B cell (primary cell): ENCODE data around the gene HTRA1. TPM values are rescaled to one million over a fixed set of nuclear protein-coding genes. Genes with fewer than 3 reads are reported as not detected.

ENCODE experiments used
- ATAC-seq: fragments of 200-7000 bp; cut with Tn5 transposase; one replicate; pipeline ENCODE4 v1.10.0; 2021; ENCODE audit warnings: low read depth, mild to moderate bottlenecking, moderate number of reproducible peaks, moderate library complexity
- CTCF ChIA-PET: fragments of 350-600 bp; sonication (Branson Sonifier 250); formaldehyde crosslinking; loops from one replicate; lab custom pipeline; 2021; ENCODE audit warnings: antibody characterized with exemption, inconsistent platforms; lab: Charles Lee
- POLR2A ChIA-PET: fragments of 350-600 bp; sonication (Branson Sonifier 250); formaldehyde crosslinking; loops from one replicate; lab custom pipeline; 2021; ENCODE audit warnings: antibody characterized with exemption; lab: Charles Lee
- DNase-seq: peaks from one replicate; pipeline ENCODE4 v3.0.0; 2013
- H2AFZ ChIP-seq: 2 replicates; pipeline ENCODE4 v1.6.1; 2012; ENCODE audit warnings: mild to moderate bottlenecking, low read depth, low read length; ENCODE audit not compliant: insufficient read depth, poor library complexity, severe bottlenecking
- H3K27ac ChIP-seq, 2 donors: 1 replicate in 1 of 2; 2 replicates in 1 of 2; pipeline ENCODE4 v1.5.1; 2012 to 2013; ENCODE audit warnings: low read length in 2 of 2, mild to moderate bottlenecking in 2 of 2, moderate library complexity in 1 of 2
- H3K27me3 ChIP-seq, 4 experiments: fragments of 200-600 bp in 1 of 4; sonication (generic) in 1 of 4; replicated peaks in 1 of 4; 1 replicate in 2 of 4; 2 replicates in 2 of 4; pipeline versions ENCODE4 v1.6.1 to v1.7.0; 2013 to 2016; ENCODE audit warnings: low read length in 3 of 4, mild to moderate bottlenecking in 2 of 4, mixed read lengths in 1 of 4, moderate library complexity in 1 of 4; ENCODE audit not compliant: insufficient read depth in 4 of 4, control insufficient read depth in 3 of 4; ENCODE audit errors: control extremely low read depth in 1 of 4
- H3K36me3 ChIP-seq, 2 experiments: replicated peaks in 1 of 2; 1 replicate in 1 of 2; 2 replicates in 1 of 2; pipeline versions ENCODE4 v1.6.1 to v1.7.1; 2013; ENCODE audit warnings: low read length in 1 of 2; ENCODE audit not compliant: insufficient read depth in 2 of 2, control insufficient read depth in 1 of 2; ENCODE audit errors: control extremely low read depth in 1 of 2, extremely low read depth in 1 of 2
- H3K4me1 ChIP-seq, 2 donors: fragments of 200-600 bp in 1 of 2; sonication (generic) in 1 of 2; 1 replicate in 1 of 2; 2 replicates in 1 of 2; pipeline versions ENCODE4 v1.5.1 to v1.6.1; 2013 to 2017; ENCODE audit warnings: low read length in 2 of 2; ENCODE audit not compliant: control insufficient read depth in 2 of 2, insufficient read depth in 2 of 2
- H3K4me2 ChIP-seq: replicated peaks from 2 replicates; pipeline ENCODE3; 2012; ENCODE audit warnings: mild to moderate bottlenecking, low read depth, low read length; ENCODE audit not compliant: poor library complexity, severe bottlenecking
- H3K4me3 ChIP-seq, 5 experiments: fragments of 200-600 bp in 1 of 5; sonication (generic) in 1 of 5; 1 replicate in 3 of 5; 2 replicates in 2 of 5; pipeline versions ENCODE4 v1.5.1 to v1.7.0; 2011 to 2016; ENCODE audit warnings: low read length in 4 of 5, mild to moderate bottlenecking in 4 of 5, low read depth in 2 of 5, control low read depth in 1 of 5, moderate library complexity in 1 of 5; ENCODE audit not compliant: insufficient read depth in 1 of 5; ENCODE audit errors: control extremely low read depth in 1 of 5, extremely low read depth in 1 of 5
- H3K79me2 ChIP-seq: fragments of 200-600 bp; sonication (generic); one replicate; pipeline ENCODE4 v1.6.0; 2016; ENCODE audit warnings: low read length; ENCODE audit not compliant: control insufficient read depth, insufficient read depth
- H3K9ac ChIP-seq: fragments of 200-600 bp; sonication (generic); 2 replicates; pipeline ENCODE4 v1.6.1; 2017; ENCODE audit warnings: mild to moderate bottlenecking, low read length, moderate library complexity
- H3K9me3 ChIP-seq, 3 donors: one replicate each; pipeline versions ENCODE4 v1.6.1 to v1.7.1; 2013; ENCODE audit warnings: low read length in 2 of 3; ENCODE audit not compliant: control insufficient read depth in 2 of 3, insufficient read depth in 1 of 3; ENCODE audit errors: control extremely low read depth in 1 of 3
- H4K20me1 ChIP-seq: 2 replicates; pipeline ENCODE4 v1.6.0; 2012; ENCODE audit warnings: mild to moderate bottlenecking, low read length; ENCODE audit not compliant: insufficient read depth, control insufficient read depth, poor library complexity, severe bottlenecking
- H3K27ac Mint-ChIP-seq: one replicate; pipeline ENCODE4 v1.8.0; 2021; ENCODE audit warnings: mixed read lengths
- H3K27me3 Mint-ChIP-seq: one replicate; pipeline ENCODE4 v1.8.0; 2021; ENCODE audit warnings: mixed read lengths
- H3K4me1 Mint-ChIP-seq: one replicate; pipeline ENCODE4 v1.8.0; 2021; ENCODE audit warnings: mixed read lengths
- H3K4me3 Mint-ChIP-seq: one replicate; pipeline ENCODE4 v1.8.0; 2021; ENCODE audit warnings: mixed read lengths
- H3K9me3 Mint-ChIP-seq: one replicate; pipeline ENCODE4 v1.8.0; 2022; ENCODE audit warnings: mixed read lengths; ENCODE audit not compliant: insufficient read depth
- CTCF ChIP-seq: fragments of 200-600 bp; IDR thresholded peaks from one replicate; pipeline ENCODE4 v1.8.0; 2022; ENCODE audit warnings: antibody characterized with exemption, mild to moderate bottlenecking
- EZH2 ChIP-seq: IDR thresholded peaks from 2 replicates; pipeline ENCODE4 v1.6.1; 2012; ENCODE audit warnings: borderline replicate concordance, low read depth, mild to moderate bottlenecking, moderate library complexity, low read length; ENCODE audit not compliant: insufficient read depth, poor library complexity, severe bottlenecking
- WGBS: methylation state at CpG from one replicate; pipeline ENCODE4 v1.1.5; 2013; ENCODE audit warnings: missing lambda C conversion rate; ENCODE audit not compliant: insufficient coverage; 5-methylcytosine and 5-hydroxymethylcytosine counted together
- intact Hi-C: fragments of 100-400 bp; cut with micrococcal nuclease; formaldehyde crosslinking; loops from one replicate; pipeline ENCODE4 v1.10.0; 2022
- polyA plus RNA-seq: library from polyadenylated mRNA; depleted of rRNA; stranded (reverse); fragments of >200 nt; gene quantifications from 2 replicates; pipeline ENCODE4 v1.2.3, GENCODE V29; 2012
- total RNA-seq, 2 donors: library from RNA; stranded (reverse); fragments of 120-200 nt in 1 of 2; gene quantifications; 1 replicate in 1 of 2; 2 replicates in 1 of 2; pipeline versions ENCODE4 v1.2.3 to v1.2.4, GENCODE V29; 2013 to 2022

Gene HTRA1
- total and polyA plus RNA-seq, 2 donors (not counting 1 experiment from before 2014, with no cell fraction given) = not detected

GRCh38 chr10:122462533-122463465, 1.4 kb downstream of the HTRA1 start:
- Histone ChIP-seq H2AFZ (peak overlapping the region; percentile 56), H4K20me1 (no peaks in the 10 kb centered on the region), H3K9me3 (no peaks in the 10 kb centered on the region), H3K9ac (no peak overlapping the region), H3K79me2 (no peaks in the 10 kb centered on the region), H3K4me2 (peak overlapping the region; percentile 67), H3K27ac (no peak overlapping the region), H3K27me3 (peaks cover 0 to 51% (median 25%) of the 10 kb centered on the region in 4 experiments), H3K4me3 (peak overlapping the region in 3 of 5 experiments; percentile 23 to 39 (median 25)), H3K4me1 (peaks cover 5 to 26% of the 10 kb centered on the region in 2 donors), H3K36me3 (no peaks in the 10 kb centered on the region)
- ChIA-PET POLR2A (no interaction called here), CTCF (no interaction called here)
- intact Hi-C loops = no loop called here
- TF ChIP-seq EZH2 (no peak), CTCF (no peak)
- peaks cover 15% of the 10 kb centered on the region for H3K4me1 Mint-ChIP-seq
- WGBS = 37% methylated on average over 38 of the region's 47 CpGs
- ATAC-seq = no peak
- H3K27ac Mint-ChIP-seq = no peak overlapping the region
- H3K4me3 Mint-ChIP-seq = peak overlapping the region; percentile 54
- peaks cover 58% of the 10 kb centered on the region for H3K27me3 Mint-ChIP-seq
- no peaks in the 10 kb centered on the region for H3K9me3 Mint-ChIP-seq
- no peak for DNase-seq
